Measurements from ENCODE around the gene CKLF.
"Not testable (repeated sequence)": the region's sequence is repeated elsewhere in the genome, so short reads cannot be mapped to it uniquely, and the experiment has no call there.

The CKLF gene

GRCh38 chr16:66543541-66543940, 8.8 kb upstream of the CKLF start:
- DNase-seq, result no peak

GRCh38 chr16:66544016-66544757, 8.2 kb upstream of the CKLF start:
- peak; percentile 33 for DNase-seq

- no peak for DNase-seq
Measured at GRCh38 chr16:66547101-66547989, 5.0 kb upstream of the CKLF start.

GRCh38 chr16:66548068-66548467, 4.3 kb upstream of the CKLF start:
- DNase-seq, result no peak

- no peak for DNase-seq
Measured at GRCh38 chr16:66548868-66549267, 3.5 kb upstream of the CKLF start.

- DNase-seq, result peak; percentile 73
Measured at GRCh38 chr16:66549284-66550131, 2.9 kb upstream of the CKLF start, which contains the start of gene TK2. TK2 (minus strand) TSS chr16:66550122; CDS start chr16:66550061, 61 bp downstream.

- DNase-seq, result peak; percentile 60
Measured at GRCh38 chr16:66551348-66551759, 1.0 kb upstream of the CKLF start.

- DNase-seq, result no peak
Measured at GRCh38 chr16:66551788-66552285, 539 bp upstream of the CKLF start.

- DNase-seq, result peak; percentile 41
Measured at GRCh38 chr16:66553223-66553622, 847 bp downstream of the CKLF start.

- no peak for DNase-seq
Measured at GRCh38 chr16:66554021-66554420, 1.6 kb downstream of the CKLF start.

- no peak for DNase-seq
Measured at GRCh38 chr16:66554495-66554894, 2.1 kb downstream of the CKLF start.

GRCh38 chr16:66560107-66560506, 7.7 kb downstream of the CKLF start:
- no peak for DNase-seq

- DNase-seq, result no peak
Measured at GRCh38 chr16:66561381-66562080, 9.2 kb downstream of the CKLF start.

- DNase-seq, result no peak
Measured at GRCh38 chr16:66562409-66562808, 10.0 kb downstream of the CKLF start.

- DNase-seq, result no peak
Measured at GRCh38 chr16:66562986-66563385, 10.6 kb downstream of the CKLF start.

- DNase-seq, result no peak
Measured at GRCh38 chr16:66563574-66564334, 11.4 kb downstream of the CKLF start.

GRCh38 chr16:66566051-66566901, 13.9 kb downstream of the CKLF start, which contains the start of gene CMTM1:
CMTM1 (plus strand) TSS chr16:66566439; CDS start chr16:66566514, 75 bp downstream.
- DNase-seq, result no peak

- DNase-seq, result not testable (repeated sequence)
Measured at GRCh38 chr16:66567270-66567669, 14.9 kb downstream of the CKLF start.

GRCh38 chr16:66568355-66568754, 16.0 kb downstream of the CKLF start:
- no peak for DNase-seq

- DNase-seq, result no peak
Measured at GRCh38 chr16:66569131-66569530, 16.8 kb downstream of the CKLF start.

Measured in suppressor macrophage treated with lipopolysaccharide for 4 hours (primary cell).